Activated CD4-positive, alpha-beta T cell treated with anti-CD3 and anti-CD28 coated beads, Interleukin-2, Interleukin-4, amounts not matched to agents 100 ng/mL and 50 ng/mL, durations not matched to agents 16 hours and 8 hours (primary cell): ENCODE data around the gene PIGBOS1.
"Not testable (repeated sequence)": the region's sequence is repeated elsewhere in the genome, so short reads cannot be mapped to it uniquely, and the experiment has no call there.

ENCODE experiments used
- DNase-seq: peaks from one replicate; pipeline ENCODE4 v3.0.0-alpha.2; 2020; ENCODE audit warnings: low spot score

The PIGBOS1 gene, protein sequence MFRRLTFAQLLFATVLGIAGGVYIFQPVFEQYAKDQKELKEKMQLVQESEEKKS

DNA sequence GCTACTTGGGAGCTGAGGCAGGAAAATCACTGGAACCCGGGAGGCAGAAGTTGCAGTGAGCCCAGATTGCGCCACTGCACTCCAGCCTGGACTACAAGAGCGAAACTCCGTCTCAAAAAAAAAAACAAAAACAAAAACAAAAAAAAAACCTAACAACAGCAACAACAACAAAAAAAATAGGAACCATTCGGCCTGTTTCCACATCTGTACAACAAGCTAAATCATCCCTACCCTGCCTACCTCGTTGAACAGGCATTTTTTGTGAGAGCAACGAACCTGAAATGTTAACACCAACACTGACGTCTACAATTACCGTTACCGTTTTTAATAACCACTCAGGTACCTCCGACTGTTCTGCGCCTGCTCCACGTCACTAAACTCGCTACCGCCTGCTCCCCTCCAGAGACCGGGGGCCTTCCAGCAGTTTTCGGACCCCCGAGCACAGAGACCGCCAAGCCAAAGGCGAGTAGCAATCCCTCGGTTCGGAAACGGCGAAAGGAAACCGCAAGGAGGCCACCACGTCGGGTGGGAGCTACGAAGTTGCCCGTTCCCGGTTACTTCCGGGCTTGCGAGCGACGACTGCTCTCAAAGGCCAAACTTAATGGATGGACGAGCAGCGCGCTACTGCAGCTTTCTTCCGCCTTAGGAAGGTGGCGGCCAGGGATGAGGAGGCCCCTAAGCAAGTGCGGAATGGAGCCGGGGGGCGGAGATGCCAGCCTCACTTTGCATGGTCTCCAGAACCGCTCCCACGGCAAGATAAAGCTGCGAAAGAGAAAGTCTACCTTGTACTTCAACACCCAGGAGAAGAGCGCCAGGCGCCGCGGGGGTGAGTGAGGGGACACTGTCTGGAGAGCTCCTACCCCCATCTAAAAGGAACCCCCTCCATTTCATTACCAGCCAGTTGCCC, at the start of gene PIGBOS1, which contains the start of gene PIGB:
PIGBOS1 (minus strand) TSS at position 536 of the 907 bp plus-strand sequence. CDS start 1,331 bp downstream, outside the sequence.
PIGB (plus strand) TSS at position 635 of the 907 bp plus-strand sequence; CDS start at position 664, 29 bp downstream.
- DNase-seq, result peak; percentile 85

DNA sequence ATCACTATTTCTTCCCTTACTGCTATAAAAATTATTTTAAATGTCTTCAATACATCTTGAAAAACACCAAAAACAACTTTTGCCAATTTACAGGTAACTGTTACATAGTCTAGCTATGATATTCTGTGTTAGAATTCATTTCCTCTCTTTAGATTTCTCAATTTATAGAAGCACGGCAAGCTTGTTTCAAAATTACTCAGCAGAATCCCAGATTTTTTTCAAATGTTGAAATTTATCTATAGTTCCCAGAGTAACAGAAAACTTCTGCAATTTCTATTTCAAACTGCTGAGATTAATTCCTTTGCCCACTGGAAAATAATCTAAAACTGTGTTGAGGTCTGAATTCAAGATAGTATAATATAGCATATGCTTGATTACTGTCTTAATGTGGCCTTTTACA, 48.1 kb upstream of the PIGBOS1 start:
- no peak for DNase-seq

DNA sequence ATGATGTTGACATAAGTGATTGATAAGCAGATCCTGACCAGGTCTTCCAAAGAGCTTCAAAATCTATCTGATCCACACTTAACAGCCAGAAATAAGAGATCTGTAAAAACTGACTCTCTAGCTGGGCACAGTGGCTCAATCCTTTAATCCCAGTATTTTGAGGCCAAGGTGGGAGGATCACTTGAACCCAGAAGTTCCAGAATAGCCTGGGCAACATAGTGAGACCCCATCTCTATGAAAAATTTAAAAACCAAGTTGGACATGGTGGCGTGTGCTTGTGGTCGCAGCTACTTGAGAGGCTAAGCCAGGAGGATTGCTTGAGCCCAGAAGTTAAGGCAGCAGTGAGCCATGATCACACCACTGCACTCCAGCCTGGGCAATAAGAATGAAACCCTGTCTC, 43.7 kb upstream of the PIGBOS1 start:
- DNase-seq, result no peak

DNA sequence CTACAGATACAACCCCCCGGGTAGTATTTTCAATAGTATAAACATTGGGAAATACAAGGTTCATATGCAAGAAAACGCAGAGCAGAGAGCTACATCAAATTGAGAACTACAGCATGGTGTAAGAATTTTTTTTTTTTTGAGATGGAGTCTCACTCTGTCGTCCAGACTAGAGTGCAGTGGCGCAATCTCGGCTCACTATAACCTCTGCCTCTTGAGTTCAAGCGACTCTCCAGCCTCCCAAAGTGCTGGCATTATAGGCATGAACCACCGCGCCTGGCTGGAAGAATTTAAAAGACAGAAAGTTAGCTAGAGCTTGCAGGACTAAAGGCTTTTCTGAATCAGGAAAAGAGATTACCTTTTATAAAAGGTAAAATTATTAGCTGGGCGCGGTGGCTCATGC, 42.1 kb upstream of the PIGBOS1 start:
- no peak for DNase-seq

DNA sequence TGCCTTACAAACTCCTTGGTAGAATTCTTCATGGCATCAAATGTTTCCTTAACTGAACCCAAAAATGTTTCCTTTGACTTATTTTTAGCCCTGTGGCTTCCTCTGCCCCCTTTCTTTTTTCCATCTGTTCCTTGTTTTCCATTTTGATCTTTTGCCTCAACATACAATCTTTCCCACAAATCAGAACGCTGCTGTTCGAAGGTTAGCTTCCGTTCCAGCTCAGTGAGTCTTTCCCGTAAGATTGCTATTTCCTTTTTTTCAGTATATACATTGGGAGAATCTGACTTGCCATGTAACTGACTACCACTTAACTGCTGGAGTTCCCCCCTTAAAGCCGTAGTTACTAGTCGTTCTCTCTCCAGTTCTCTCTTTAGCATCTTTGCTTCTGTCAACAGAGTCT, 41.3 kb upstream of the PIGBOS1 start:
- DNase-seq, result no peak

DNA sequence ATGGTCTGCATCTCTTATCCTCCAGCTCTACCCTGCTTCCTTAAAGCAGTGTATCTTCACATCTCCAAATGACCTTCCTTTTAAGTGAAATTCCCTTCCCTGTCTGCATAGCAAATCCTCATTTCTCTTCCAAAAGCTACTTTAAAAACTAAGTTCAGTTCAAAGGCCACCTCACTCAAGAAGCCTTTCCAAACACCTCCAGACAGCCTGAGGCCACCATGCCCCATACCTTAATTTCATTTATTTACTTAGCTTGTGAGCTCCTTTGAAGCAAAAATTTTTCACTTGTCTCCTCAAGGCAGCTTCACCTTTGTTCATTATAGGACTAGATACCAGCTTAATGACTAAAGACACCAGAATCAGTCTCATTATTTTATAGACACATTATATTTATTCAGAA, 39.5 kb upstream of the PIGBOS1 start:
- no peak for DNase-seq

DNA sequence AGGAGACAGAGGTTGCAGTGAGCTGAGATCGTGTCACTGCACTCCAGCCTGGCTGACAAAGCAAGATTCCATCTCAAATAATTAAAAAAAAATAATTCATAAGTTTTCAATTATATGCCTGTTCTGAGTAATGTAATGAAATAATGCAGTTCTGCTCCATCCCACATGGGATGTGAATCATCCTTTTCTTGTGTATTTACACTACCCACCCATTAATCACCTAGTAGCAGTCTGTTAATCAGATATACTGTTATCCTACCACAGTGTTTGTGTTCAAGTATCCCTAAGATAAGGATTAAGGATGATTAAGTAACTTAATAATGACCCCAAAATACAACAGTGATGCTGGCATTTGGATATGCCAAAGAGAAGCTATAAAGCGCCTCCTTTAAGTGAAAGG, 38.9 kb upstream of the PIGBOS1 start:
- no peak for DNase-seq

DNA sequence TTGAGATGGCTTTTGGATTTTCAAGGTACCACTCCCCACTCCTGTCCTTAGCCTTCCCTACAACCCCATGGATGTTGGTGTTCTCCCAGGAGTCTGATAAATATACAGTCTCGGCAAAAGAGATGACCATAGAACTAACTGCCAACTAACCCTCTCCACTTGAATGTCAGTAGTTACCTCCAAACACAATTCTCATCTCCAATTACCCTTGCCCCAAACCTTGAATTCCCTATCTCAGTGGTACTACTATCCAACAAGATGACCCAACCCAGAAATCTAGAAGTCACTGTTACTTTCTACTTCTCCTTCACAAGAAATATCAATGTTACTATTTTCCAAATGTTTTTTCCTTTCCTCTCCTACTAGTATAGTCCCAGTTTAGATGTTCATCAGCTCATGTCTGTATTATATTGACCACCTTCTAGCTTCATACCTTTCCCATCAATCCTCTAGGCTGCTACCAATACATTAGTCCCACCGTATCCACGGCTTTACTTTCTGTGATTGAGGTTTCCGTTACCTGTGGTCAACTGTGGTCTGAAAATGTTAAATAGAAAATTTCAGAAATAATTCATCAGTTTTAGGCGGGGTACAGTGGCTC, 38.2 kb upstream of the PIGBOS1 start:
- DNase-seq, result no peak

DNA sequence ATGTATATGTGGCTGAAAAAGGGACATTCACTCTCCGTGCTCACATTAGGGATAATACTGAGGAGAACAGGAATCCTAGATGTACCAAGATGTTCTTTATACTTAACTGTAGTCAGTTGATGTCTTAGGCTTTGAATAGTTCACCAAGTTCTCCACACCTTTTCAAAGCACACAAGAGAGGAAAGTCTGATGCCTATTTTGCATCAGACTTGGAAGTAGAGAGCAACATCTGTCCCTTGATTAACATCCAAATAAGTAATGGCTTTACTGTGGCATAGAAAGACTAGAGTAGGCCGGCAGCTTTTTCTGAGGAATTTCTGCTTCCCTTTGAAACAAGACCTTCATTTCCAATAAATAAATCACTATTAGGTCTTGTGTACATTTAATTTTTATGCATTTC, 34.1 kb upstream of the PIGBOS1 start:
- DNase-seq, result no peak

DNA sequence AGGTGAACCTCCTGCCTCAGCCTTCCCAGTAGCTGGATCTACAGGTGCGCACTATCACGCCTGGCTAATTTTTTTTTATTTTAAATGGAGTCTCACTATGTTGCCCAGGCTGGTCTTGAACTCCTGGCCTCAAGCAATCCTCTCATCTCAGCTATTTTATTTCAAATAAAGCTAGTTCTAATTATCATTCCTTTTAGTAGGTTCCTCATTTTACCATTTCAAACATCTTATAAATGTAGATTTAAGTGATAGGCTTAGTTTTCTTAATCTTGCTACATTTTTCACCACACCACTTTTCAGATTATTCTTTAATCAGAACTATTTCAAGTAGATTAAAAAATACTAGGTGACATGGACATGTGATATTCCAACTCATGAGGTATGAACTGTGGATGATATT, 30.4 kb upstream of the PIGBOS1 start:
- no peak for DNase-seq

DNA sequence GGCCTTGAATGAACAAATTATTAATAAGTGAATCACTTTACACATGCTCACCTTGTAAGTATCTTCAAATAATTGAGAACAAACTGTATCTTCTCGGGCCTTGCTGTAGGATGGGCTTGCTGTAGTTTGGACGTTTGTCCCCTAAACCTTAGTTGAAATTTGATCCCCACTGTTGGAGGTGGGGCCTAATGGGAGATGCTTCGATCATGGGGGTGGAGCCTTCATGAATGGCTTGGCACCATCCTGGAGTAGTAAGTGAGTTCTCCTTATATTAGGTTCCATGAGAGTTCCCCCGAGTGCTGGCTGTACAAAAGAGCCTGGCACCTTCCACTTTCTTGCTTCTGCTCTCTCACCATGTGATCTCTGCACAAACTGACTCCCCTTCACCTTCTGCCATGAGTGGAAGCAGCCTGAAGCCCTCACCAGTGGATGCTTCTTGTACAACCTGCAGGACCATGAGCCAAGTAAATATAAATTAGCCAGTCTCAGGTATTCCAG, 29.4 kb upstream of the PIGBOS1 start:
- no peak for DNase-seq

DNA sequence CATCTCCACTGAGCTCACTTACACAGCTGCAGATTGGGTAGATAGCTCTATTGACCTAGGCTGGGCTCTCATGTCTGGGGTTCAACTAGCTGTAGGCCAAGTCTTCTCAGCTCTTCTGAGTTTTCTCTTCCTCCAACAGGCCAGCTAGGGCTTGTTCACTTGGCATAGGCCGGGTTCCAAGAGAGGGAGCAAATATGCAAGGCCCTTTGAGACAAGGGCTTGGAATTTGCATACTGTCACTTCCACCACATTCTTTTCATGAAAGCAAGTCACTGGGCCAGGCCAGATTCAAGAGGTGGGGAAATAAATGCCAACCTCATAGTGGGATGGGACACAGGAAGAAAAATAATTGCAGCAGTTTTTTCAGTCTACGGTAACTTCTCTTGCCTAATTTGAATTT, 25.3 kb upstream of the PIGBOS1 start:
- DNase-seq, result no peak

DNA sequence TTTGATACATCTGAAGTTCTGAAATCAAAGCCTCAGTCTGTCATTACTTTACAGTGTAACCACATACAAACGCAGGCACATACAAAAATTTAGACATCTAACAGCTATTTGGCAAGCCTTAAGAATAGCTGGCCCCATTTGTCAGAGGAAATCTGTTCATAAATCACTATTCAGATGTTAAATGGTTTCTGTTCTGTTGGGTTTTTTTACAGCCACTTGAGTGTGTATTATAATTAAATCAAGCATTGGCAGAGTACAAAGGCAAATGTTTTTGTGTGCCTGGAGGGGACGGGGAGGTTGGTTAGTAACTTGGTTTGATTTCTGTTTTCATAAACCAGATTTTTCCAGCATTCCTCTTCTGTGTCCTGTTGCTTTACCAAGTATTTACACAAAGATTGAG, 24.2 kb upstream of the PIGBOS1 start:
- no peak for DNase-seq

DNA sequence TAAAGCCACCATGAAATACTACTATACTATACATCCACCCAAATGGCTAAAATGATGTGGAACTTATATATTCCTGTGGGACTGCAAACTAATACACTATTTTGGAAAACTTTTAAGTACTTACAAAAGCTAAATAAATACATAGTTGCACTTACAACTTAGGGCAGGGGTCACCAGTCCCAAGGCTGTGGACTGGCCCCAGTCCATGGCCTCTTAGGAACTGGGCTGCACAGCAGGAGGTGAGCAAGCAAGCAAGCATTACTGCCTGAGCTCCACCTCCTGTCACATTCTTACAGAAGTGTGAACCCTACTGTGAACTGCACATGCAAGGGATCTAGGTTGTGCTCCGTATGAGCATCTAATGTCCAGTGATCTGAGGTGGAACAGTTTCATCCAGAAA, 18.2 kb upstream of the PIGBOS1 start:
- DNase-seq, result no peak

DNA sequence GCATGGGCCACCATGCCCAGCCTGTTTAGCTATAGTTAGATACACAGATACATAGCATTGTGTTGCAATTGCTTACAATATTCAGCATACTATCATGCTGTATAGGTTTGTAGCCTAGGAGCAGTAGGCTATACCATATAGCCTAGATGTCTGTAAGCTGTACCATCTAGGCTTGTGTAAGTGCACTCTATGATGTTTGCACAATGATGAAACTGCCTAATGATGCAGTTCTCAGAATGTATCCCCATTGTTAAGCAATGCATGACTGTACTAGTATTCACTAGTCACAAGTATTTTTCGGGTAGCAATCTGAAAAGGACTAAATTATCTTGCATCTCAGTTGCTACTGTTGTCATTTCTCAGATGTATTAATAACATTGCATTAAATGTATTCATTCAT, 16.1 kb upstream of the PIGBOS1 start:
- no peak for DNase-seq

DNA sequence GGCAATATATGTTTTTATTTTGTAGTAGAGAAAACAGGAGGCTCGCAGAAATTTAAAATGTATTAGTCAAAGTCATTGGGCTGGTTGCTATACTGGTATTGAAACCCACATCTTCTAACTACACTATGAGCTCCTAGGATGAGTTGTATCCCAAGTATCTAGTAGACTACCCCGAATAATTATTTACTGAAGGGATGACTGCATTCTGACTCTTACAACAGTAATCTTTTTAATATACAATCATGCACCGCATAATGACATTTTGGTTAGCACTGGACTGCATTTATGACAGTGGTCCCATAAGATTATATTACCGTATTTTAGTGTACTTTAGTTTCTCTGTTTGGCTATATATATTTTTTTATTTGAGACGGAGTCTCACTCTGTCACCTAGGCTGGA, 15.4 kb upstream of the PIGBOS1 start:
- no peak for DNase-seq

DNA sequence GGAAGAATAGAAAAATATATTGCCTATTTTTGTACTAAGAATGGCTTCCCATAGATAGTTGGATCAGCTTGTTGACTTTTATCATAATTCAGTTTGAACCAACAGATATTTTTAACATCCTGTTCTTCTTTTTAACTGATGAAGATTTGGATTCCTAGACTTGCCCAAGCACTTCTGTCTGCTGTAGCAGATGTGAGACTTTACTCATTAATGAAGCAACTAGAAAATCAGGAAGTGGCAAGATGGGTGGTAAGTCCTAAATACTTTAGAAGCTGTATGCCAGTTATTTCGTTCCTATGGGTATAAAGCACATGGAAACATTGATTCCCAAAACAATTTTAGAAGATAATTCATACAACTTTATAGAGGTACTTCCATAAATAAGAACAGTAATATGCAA, 8.5 kb upstream of the PIGBOS1 start:
- DNase-seq, result no peak

DNA sequence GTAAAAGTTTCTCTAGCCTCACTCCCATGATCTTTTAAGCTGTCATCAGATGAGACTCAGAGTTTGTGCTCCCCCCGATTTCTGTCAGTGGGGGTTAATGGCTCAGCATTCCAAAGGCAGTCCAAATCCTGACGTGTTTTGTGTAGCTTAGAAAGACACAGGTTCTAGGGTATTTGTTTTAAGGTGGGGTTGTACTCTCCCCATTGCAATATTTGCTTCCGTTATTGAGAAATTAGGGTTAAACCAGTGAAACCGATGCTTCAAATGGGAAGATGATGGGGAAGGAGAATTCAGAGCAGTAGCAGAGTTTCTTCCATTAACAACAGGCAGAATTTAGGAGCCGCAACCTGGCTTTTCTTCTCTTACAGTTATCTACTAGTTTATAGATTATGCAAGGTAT, 3.5 kb upstream of the PIGBOS1 start:
- no peak for DNase-seq

DNA sequence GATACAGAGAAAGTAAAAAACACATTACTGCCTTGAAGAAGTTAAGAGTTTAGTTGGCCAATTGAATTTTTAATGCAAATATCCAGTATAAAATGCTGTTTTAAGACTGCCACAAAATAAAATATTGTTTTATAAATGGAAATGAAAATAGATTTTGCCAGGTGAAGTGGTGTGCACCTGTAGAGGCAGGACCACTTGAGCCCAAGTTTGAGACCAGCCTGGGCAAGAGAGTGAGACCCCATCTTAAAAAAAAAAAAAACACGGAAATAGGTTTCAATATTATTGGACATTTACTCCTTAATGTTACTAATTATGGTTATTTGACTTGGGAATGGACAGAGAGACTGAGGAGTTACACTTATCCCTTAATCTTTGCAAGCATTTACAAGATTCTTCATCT, 2.0 kb upstream of the PIGBOS1 start:
- DNase-seq, result no peak

DNA sequence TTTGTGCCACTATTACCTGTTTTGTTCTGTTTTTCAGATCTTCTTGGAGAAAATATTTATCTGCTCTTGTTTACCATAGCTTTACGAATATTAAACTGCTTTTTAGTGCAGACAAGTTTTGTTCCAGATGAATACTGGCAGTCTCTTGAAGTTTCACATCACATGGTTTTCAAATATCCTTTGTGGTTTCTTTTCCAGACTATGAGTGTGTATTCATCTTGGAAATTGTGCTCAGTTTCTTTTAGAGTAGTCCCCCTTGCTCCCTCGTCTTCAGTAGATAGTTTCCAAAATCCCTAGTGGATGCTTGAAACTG, 1.3 kb upstream of the PIGBOS1 start:
- DNase-seq, result no peak

DNA sequence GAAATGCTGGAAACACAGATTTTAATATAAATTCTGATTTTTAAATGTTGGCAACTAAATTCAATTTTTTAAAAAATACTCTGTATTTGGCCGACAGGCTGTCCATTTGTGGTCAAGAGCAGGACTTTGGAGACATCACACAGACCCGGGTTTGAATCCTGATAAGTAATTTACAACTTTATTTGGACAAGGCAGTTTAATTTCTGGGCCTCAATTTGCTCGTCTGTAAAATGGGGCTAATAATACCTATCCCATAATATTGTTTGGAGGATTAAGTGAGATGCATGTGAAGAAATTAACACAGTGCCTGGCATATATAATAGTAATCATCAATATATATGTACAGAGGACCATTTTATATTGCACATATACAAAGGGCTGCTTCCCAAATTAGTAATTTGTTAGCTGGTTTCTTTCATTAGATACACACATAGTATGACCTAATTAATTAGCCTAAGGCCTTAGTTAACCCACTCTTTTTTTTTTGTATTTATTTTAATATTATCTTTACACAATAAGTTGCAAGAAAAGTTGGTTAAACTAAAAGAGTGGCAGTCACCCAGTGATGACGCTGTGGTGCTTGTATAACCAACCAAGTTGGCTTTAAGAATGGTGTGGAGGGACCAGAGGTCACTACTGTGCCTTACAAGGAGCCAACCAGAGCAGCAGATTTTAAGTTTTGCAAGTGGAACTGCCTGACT, 764 bp upstream of the PIGBOS1 start:
- peak; percentile 16 for DNase-seq

DNA sequence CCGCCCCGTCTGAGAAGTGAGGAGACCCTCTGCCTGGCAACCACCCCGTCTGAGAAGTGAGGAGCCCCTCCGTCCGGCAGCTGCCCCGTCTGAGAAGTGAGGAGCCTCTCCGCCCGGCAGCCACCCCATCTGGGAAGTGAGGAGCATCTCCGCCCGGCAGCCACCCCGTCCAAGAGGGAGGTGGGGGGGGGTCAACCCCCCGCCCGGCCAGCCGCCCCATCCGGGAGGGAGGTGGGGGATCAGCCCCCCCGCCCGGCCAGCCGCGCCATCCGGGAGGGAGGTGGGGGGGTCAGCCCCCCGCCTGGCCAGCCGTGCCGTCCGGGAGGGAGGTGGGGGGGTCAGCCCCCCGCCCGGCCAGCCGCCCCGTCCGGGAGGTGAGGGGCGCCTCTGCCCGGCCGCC, 16.1 kb downstream of the PIGBOS1 start:
- DNase-seq, result not testable (repeated sequence)

DNA sequence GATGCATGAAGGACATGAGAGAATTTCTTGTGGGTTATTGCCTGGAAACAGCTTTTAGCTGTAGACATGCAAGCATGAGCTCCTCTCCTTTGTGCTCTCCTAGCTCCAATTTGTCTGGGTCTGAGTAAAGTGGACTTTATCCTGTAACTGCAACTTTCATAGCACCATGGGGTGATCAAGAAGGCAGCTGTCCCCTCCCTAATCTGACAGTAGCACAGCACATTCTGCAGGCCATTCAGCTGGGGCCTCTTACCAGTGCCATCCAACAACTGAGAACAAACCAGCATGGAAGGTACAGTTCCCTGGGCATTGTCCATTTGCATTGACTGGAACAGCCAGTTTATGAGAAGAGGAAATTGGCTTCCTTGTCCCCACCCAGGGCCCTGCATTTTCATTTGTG, 21.6 kb downstream of the PIGBOS1 start:
- DNase-seq, result no peak
